HL-60/S4 treated with phorbol 12-myristate 13-acetate at 8.2 ng/mL for 4 days and 3 days (cell line): ENCODE measurements around the gene GINS2.

ENCODE experiments used
- in situ Hi-C: fragments of 300-500 bp; cut with MboI; formaldehyde crosslinking; loops from 2 replicates; pipeline ENCODE4 v1.15.0; 2022; ENCODE audit warnings: low sequenced_read_pairs

The GINS2 gene

DNA sequence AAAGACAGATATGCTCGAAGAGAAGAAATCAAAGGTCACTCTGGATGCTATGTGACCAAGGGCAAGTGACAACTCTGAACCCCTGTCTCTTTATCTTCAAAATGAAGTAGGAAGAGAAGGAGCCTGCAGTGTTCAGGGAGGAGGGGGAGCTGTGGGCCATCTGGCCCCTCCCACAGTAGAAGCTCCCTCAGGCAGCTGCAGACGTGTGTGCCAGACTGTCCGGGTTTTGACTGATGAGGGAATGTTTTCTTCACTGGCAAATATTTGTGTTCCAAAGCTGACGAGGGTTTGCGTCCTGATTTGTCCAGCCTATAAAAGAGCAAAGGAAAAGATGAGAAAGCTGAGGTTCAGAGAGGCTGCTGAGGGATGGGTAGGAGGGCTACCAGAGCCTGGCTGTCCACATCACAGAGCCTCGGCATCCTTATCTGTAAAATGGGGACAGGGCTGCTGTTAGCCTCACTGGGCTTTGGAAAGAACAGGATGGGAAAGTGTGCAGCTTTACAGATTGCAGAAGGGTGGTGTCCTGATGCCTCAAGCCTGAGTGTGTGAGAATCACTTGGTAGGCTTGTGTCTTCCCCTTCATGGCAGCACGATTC, 1.8 kb upstream of the GINS2 start:
- in situ Hi-C loops = no loop called here

DNA sequence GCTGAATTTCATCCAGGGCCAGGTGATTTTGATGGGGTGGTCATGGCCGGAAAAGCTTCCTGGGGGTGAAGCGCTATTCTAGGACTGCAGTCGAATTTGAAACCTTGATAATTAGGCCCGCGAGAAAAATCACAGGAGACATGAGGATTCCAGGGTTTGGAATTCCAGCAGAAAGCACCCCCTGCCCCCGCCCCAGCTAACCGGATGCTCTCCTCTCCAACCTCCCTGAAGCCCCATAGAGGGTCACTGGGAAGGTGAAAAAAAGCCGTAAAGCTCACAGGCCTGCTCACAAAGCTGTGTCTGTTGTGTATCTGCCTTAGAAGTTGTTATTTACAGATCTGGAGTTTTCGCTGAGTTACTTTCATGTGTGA, 1.2 kb upstream of the GINS2 start:
- in situ Hi-C loops = no loop called here

DNA sequence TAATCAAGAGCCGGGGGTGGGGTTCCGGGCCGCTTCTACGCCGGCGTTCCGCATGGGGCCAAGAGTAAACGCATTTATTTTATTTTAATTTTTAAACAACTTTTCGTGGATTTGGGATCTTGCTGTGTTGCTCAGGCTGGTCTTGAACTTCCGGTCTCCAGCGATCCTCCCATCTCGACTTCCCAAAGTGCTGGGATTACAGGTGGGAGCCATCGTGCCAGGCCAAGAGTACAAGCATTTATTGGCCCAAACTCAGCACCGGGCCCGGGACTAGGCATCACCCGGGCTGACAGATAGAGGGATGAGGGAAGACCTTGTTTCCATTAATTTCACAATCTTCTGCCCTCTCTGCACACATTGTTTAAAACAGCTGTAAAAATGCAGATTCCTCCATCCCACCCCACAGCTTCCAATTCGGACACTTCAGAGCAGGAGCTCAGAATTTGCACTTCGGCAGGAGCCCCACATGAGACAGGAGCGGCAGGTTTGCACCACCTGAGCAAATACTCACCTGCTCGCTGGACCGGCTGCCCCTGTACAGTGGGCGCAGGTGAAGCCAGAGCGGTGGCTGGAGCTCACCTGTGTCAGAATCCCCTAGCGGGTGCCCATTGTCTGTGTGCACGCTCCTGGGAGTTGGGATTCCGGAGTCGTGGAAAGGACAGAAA, 663 bp upstream of the GINS2 start:
- in situ Hi-C loops = no loop called here

DNA sequence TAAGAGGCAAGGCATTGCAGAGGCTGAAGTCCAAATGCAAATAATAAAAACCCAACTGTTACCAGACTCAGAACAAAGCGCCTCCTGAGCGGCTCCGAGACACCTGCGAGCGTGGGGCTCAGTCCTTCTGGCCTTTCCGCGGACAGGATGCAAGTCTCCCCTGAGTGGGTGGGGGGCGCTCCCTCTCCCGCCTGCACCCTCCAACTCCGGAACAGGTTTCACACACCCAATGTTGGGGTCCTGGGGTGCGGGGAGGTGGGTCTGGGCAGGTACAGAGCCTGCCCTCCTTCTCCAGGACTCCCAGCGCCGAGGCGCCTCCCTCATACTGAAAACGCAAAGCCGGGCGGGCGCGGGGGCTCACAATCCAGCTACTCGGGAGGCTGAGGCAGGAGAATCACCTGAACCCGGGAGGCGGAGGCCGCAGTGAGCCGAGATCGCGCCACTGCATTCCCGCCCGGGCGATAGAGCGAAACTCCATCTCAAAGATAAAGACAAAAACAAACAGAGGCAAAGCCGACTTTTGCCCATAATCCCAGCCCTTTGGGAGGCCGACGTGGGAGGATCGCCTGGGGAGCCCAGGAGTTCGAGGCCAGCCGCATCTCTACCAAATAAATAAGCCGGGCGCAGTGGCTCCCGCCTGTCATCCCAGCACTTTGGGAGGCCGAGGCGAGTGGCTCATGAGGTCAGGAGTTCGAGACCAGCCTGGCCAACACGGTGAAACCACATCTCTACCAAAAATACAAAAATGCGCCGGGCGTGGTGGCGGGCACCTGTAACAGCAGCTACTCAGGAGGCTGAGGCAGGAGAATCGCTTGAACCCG, 893 bp downstream of the GINS2 start:
- in situ Hi-C loops = no loop called here

DNA sequence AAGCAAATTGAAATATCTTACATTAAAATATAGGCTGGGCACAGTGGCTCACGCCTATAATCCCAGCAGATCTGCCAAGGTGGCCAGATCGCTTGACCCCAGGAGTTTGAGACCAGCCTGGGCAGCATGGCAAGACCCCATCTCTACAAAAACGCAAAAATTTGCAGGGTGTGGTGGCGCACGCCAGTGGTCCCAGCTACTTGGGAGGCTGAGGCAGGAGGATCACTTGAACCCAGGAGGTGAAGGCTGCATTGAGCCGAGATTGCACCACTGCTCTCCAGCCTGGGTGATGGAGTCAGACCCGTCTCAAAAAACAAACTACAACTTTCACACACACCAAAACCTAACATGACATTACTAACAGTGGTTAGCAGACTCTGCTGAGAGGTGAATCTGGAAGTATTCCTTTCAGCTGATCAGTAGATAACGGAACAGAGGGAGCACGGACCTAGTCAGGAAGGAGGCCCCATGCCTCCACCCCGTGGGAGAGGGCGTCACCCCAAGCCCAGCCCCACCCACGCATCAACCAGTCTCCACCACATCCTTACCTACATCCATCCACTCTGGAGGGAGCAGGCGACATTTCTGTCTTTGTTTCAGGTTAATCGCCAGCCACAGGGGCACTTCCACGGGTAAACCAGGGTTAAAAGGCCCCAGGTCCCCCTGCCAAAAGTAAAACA, 1.7 kb downstream of the GINS2 start:
- in situ Hi-C loops = no loop called here

DNA sequence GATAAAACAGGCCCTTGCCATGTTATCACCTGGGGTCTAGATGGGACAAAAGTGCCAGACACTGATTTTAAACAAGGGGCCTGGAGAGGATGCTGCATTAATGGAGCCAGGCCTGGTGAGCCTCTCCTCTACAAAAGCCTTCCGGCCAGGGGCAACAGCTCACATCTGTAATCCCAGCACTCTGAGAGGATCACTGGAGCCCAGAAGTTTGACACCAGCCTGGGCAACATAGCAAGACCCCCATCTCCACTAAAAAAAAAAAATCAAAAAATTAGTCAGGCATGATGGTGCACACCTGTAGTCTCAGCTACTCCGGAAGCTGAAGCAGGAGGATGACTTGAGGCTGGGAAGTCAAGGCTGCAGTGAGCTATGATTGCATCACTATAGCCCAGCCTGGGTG, 3.5 kb downstream of the GINS2 start:
- in situ Hi-C loops = no loop called here

DNA sequence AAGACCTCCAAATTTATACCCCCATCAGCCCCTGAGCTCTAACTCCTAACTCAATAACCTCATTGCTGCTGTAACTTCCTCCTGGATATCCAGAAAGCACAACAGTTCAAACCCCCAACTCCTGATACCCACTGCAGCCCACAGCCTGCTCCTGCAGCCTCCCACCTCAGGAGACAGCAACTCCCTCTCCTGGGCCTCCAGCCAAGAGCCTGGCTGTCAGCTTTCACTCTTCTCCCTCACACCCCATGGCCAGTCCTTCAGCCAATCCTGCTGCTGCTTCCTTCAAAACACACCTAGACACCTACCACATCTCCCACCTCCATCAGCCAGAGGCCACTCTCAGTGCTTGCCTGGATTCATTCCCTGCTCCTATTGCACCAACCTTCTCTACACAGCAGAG, 5.4 kb downstream of the GINS2 start:
- in situ Hi-C loops = no loop called here

DNA sequence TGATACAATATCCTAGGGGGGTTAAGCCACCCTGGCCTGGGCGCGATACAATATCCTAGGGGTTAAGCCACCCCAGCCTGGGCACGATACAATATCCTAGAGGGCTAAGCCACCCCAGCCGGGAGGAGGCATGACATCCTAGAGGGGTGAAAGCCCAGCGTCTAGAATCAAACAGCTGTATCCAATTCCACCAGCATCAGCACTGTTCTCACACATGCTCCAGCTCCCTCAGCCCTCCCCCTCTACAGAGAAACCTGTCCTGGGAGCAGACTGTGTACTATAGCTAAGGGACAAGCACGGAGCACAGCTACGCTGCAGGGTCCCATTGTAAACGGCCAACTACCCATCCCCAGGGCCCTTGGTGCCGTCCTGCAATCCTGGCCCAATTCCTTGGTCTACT, 6.2 kb downstream of the GINS2 start:
- in situ Hi-C loops = no loop called here

DNA sequence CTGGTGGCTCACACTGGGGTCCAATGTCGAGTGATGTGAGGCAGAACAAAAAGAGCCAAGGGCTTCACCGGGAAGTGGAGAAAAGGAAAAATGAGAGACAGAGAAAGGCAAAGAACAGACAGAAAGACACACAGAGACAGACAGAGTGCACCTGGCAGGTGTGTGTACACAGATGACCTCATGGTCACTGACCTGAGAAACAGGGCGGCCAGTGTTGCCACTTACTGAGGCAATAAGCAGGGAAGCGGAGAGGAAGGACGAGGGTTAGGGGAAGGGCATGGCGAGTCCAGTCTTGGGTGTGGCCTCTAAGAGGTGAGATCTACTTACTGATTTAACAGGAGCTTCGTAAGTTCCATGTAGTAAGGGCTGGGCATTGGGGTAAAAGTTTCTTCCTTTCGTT, 7.5 kb downstream of the GINS2 start:
- in situ Hi-C loops = no loop called here

DNA sequence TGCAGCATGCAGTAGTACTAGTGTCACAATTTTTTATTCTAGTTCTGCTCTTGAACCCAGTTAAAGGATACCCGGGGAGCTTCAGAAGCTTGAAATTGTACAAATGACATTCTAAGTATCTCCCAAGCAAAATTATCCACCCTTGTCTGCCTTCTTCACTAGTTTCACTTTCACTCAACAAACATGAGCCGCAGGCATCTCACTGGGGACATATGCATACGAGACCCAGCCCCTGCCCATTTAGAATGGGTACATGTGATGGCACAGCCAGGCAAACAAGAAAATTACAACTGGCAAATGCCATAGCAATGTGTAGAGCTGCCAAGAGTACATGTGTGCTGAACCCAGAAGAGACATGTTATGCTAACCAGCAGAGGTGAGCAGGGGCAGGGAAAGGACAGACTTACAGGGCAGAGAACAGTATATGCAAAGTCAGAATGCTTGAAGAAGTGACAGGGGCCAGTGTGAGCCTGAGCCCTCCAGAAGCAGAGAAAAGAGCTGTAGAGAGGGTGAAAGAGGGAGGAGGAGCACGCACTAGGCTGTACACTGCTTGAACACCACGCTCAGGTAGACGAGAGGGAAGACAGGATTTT, 8.3 kb downstream of the GINS2 start:
- in situ Hi-C loops = no loop called here

DNA sequence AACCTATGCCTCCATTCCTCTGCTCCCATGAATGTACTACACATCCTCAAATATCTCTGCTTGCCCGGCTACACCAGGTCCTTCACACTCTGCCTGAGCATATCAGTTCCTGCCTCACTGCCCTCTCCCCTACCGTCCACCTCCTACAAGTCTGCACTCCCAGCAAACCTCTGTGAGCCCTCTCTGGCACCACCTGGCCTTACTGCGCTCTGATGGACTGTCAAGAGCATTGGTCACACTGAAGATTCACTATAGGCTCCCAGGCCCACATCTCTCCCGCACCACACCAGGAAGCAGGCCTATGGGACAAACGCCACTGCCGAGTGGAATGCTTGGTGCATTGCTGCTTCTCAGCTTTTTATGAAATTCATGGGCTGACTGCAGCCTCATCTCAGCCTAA, 8.9 kb downstream of the GINS2 start:
- in situ Hi-C loops = no loop called here

DNA sequence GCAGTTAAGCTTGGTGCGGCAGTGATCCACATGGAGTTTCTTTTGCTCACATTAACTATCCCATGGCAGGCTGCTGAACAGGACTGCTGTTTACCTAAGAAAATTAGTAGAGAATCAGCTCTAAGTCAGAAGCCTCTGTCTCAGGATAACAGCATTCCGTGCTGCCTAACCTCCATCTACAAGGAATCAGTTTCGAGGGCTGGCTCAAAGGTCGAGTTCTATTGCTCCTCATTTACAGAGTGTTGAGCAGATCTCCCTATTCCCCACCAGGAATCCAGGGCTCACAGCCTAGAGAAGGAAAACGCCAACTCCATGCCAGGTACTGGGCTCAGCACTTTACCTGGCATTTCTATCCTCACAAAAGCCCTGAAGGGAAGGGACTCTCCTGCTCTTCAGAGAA, 9.9 kb downstream of the GINS2 start:
- in situ Hi-C loops = no loop called here

DNA sequence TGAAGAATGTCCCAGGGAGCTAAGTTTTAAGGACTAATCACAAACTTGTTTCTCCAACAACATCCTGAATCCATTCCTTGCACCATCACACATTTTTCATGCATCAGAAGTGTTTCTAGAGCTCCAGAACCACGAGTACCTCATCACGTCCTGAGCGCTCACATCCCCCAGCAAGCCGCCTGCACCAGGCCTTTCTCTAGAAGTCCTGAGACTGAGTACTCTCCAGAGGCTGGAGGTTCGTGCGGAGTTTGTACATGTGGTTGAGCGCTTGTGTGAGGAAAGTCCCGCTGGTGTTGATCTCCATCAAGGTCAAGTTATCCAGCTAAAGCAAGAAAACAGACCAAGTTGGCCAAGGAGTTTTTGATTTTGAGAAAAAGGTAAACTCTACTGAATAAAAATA, 10.7 kb downstream of the GINS2 start:
- in situ Hi-C loops = no loop called here

DNA sequence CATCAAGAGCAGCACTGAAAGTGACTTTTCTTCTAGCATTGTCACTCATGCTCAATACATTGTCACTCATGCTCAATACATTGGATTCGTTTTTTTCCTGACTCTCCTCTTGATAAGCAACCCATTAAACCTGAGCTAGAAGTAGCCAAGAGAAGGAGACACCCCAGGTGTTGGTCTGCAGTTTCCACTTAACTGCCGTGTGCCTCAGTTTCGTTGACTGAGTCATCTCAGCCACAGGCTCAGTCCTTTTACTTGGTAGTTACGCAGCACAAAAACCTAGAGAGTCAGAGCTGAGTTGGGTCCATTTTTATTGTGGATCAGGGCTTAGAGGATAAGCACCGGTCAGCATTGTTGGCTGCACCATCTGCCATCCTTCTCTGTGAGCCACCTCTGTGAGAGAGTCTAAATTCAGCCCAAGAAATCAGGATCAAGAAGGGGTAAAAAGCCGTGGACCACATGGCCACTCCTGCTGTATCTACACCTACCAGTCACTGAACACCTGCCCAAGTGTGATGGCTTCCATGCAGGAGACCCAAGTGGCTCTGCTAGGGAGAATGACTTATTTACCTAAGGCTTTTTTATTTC, 11.3 kb downstream of the GINS2 start:
- in situ Hi-C loops = no loop called here

DNA sequence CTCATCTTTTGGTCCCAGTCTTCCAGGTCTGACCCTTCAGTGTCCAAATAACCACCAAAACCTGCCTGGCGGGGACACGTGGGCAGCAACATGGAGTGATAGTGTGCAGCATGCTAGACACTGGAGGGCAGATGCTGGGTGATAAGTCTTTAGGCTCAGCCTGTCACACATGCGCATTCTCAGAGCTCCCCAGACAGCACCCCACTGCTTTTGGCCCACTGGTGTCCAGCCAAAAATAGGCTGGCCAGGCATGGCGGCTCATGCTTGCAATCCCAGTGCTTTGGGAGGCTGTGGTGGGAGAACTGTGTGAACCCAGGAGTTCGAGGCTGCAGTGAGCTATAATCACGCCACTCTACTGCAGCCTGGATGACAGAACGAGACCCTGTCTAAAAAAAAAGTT, 12.3 kb downstream of the GINS2 start:
- in situ Hi-C loops = no loop called here

DNA sequence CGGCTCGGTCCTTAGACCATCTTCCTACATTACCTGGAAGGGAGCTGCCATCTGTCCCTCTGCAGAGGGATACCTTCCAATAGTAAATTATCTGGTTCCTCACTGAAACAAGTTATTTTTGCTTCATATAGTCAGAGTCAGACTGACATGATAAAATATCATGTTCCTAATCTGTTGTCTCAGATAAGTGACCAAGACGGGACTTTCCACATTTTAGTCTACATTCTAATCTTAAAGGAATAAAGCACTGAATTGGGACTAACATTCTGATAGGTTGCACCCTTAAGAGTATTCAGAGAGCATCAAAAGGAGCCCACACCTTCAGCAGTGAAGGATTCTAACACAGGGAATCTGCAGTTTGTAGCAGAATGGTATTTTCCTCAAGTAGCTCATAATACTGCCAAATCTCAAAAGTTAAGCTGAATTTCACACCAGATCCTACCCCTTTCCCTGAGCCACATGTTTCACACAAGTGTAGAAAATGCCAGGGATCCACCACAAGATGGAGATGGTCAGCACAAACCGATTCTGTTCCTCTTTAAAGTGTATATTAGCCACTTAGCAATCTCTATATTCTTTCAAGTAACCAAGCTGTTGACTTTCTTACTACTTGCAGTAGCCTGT, 13.4 kb downstream of the GINS2 start:
- in situ Hi-C loops = no loop called here

DNA sequence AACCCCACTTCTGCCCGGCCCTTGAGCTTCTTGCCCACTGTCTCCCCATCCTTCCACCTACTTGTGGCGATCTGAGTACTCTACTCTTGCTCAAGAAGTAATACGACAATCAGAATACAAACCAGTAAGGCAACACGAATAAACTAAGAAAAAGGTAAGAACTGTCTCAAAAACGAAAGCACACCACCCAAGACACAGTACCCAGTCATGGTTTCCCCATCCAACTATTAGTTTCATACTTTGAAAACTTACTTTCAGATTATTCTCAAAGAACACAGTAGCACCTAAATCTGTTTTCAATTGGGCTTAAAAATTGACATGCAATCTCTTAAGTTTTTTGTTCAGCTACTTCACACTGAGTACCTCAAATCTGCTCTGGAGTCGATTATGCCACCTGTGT, 13.9 kb downstream of the GINS2 start:
- in situ Hi-C loops = no loop called here

DNA sequence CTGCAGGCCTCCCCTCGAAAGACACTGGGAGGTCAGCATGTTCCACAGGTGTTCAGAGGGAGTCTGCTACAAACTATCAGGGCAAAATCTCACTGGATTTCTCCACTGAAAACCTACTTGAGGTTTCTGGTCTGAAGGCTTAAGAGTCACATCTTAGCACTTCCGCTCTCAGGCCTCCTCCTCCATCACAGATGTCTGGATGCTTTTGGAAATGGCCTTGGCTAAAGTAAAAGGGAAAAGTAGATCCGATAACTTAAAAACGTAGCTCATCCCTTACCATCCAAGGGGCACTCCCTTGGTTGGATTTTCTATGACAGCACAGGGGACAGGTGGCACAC, 14.4 kb downstream of the GINS2 start:
- in situ Hi-C loops = no loop called here

DNA sequence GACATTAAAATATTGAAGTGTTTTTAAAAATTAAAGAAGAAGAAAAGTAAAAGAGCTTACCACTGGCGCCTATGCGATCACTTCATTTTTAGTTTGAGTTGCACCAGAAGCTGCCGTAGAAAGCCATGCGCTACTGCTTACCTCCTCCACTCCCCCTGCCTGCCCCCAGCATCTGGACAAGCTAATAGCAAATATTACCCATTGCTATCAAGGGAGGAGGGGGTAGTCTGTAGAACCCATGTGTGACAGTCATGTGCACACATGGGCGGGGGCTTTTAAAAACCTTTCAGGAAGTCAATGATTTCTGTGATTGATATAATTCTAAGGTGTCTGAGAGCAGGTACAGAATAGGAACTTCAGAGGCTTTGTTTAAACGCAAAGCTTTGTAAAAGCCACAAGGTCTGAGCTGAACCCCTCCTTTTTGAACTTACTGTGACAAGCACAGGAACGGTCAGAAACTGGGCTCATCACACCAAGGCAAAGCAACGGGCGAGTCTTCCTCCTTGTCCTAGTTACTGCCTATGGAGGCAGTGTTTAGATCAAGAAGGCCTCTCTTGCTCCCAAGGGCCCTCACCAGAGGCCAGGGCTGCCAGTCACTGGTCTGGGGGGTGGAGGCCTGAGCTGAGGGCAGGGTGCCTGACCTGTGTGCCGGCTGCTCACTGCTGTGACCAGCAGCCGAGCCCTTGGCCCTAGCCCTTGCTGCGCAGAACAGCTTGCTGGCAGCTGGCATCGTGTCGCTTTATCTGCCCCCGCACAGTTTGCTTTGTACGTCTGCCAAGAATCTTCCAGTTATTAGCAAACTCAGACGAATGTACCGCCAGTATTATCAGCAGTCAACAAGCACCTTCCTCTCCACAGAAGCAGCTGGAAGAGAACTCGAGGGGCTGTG, 15.0 kb downstream of the GINS2 start:
- in situ Hi-C loops = no loop called here

DNA sequence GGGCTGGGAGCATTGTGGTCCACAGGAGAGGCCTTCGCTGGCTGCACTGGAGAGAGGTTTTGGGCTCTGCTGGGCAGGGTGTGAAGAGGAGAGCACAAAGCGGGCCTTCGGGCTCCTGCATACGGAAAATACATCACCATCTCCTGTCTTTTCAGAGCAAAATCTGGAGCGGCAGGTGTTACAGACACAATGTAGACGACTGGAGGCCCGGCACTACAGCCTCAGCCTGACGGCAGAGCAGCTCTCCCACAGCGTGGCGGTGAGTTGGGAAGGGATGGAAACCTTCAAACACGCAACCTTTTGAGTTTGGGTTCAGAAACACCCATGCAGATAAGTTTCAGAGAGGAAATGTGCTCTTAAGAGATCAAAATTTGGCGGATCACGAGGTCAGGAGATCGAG, 17.9 kb downstream of the GINS2 start:
- in situ Hi-C loops = no loop called here
